Measurements from ENCODE around the gene RBM45.
A peak's percentile ranks its signal among the peaks of the same experiment; 100 is the strongest.

The RBM45 gene

GRCh38 chr2:178082408-178083045 is 29.7 kb upstream of the RBM45 start:
- ChIA-PET POLR2A (ENCODE audit: low non-redundant PET) (no interaction called here), CTCF (interaction anchor here (0.6 kb wide), 1 partner anchor 211 kb away, joined by 3 read pairs; no protein-coding TSS in a partner anchor)
- TF ChIP-seq, protein P1, sequence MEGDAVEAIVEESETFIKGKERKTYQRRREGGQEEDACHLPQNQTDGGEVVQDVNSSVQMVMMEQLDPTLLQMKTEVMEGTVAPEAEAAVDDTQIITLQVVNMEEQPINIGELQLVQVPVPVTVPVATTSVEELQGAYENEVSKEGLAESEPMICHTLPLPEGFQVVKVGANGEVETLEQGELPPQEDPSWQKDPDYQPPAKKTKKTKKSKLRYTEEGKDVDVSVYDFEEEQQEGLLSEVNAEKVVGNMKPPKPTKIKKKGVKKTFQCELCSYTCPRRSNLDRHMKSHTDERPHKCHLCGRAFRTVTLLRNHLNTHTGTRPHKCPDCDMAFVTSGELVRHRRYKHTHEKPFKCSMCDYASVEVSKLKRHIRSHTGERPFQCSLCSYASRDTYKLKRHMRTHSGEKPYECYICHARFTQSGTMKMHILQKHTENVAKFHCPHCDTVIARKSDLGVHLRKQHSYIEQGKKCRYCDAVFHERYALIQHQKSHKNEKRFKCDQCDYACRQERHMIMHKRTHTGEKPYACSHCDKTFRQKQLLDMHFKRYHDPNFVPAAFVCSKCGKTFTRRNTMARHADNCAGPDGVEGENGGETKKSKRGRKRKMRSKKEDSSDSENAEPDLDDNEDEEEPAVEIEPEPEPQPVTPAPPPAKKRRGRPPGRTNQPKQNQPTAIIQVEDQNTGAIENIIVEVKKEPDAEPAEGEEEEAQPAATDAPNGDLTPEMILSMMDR (conservative IDR thresholded peaks at IDR 0.05; ENCODE audit: low read depth), result no peak
- H3K27ac ChIP-seq, result no peak overlapping the region
- DNase-seq (ENCODE audit: low spot score), result no peak

- CTCF ChIA-PET, result no interaction called here
- TF ChIP-seq, protein P1 (conservative IDR thresholded peaks at IDR 0.05; ENCODE audit: low read depth), result no peak
- POLR2A ChIA-PET (ENCODE audit: low non-redundant PET), result no interaction called here
- DNase-seq (ENCODE audit: low spot score), result no peak
- no peak overlapping the region for H3K27ac ChIP-seq
These were observed 28.0 kb upstream of the RBM45 start for GRCh38 chr2:178084273-178084672.

GRCh38 chr2:178088774-178089270 is 23.4 kb upstream of the RBM45 start:
- DNase-seq (ENCODE audit: low spot score), result no peak
- TF ChIP-seq, protein P1 (conservative IDR thresholded peaks at IDR 0.05; ENCODE audit: low read depth), result no peak
- ChIA-PET CTCF (no interaction called here), POLR2A (ENCODE audit: low non-redundant PET) (no interaction called here)
- H3K27ac ChIP-seq, result no peak overlapping the region

DNA sequence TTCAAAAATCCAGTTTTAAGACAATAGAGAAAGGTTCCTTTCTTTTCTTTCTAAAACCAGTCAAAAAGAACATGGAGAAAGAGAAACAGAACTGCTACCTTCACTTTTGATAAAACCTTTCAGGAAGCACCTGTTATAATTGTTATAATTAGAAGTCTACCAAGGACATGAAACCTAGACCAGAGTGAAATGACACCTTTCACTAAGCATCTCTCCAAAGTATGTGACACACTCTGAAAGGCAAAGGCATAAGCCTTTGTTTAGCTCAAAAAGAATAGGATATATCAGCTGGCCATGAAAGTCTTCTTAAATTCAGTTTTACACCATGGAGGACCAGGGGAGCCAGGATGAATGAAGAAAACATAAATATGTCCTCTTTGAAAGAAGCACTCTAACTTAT is 18.8 kb upstream of the RBM45 start:
- ChIA-PET POLR2A (ENCODE audit: low non-redundant PET) (no interaction called here), CTCF (no interaction called here)
- no peak overlapping the region for H3K27ac ChIP-seq
- DNase-seq (ENCODE audit: low spot score), result no peak
- TF ChIP-seq, protein P1 (conservative IDR thresholded peaks at IDR 0.05; ENCODE audit: low read depth), result no peak

DNA sequence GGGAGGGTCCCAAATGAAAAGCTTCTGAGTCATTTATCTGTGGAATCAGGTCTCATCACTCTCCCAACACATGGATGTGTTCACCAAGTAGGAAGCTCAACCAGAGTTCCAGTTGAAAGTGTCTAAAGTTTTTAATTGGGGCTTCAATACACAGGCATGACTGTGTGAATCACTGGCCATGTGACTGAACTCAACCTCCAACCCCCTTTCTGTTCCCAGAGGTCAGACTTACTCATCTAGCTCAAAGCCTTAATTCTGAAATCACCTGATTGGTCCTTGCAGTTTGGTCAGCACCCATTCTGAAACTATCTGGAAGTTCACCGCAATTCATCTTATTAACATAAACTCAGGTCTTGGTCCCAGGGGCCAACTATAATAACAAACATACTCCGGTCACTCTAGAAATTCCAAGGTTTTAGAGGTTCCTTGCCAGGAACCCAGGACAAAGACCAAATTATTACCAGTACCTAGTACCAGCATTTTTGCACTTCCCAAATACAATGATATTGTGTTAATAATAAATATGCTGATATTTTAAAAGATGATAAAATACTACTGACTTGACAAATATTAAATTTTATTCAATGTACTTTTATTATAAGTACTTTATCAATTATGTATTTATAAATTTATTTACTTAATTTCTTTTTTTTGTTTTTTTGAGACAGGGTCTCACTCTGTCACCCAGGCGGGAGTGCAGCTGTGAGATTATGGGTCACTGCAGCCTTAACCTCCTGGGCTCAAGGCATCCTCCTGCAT is 10.7 kb upstream of the RBM45 start:
- TF ChIP-seq, protein P1 (conservative IDR thresholded peaks at IDR 0.05; ENCODE audit: low read depth), result no peak
- peak; percentile 38 for DNase-seq (ENCODE audit: low spot score)
- CTCF ChIA-PET, result interaction anchor here (0.6 kb wide), 1 partner anchor 33 kb away, joined by 3 read pairs; no protein-coding TSS in a partner anchor

GRCh38 chr2:178105566-178105965 is 6.7 kb upstream of the RBM45 start:
- no peak for DNase-seq (ENCODE audit: low spot score)
- CTCF ChIA-PET, result interaction anchor here (0.6 to 1.1 kb wide), 4 partner anchors 9 to 310 kb away, joined by 3 to 5 read pairs (median 4); no protein-coding TSS in a partner anchor
- no peak overlapping the region for H3K27ac ChIP-seq
- TF ChIP-seq, protein P1 (conservative IDR thresholded peaks at IDR 0.05; ENCODE audit: low read depth), result no peak
- POLR2A ChIA-PET (ENCODE audit: low non-redundant PET), result no interaction called here

More for the DNA sequence above, 10.7 kb upstream of the RBM45 start:
- no peak overlapping the region for H3K27ac ChIP-seq
- POLR2A ChIA-PET (ENCODE audit: low non-redundant PET), result no interaction called here
